HG03045 (cell line): ENCODE data around the gene ARRDC4.

Experiments used
- ATAC-seq: cut with Tn5 transposase; IDR thresholded peaks from one replicate; pipeline ENCODE4 v1.9.1; 2021; ENCODE audit warnings: mild to moderate bottlenecking, moderate library complexity; ENCODE audit not compliant: unreplicated experiment

ARRDC4 gene

GRCh38 chr15:97995881-97996603 is 35.5 kb downstream of the ARRDC4 start:
- no peak for ATAC-seq

- ATAC-seq, result no peak
These were observed 38.0 kb downstream of the ARRDC4 start for GRCh38 chr15:97998307-97999071.

- no peak for ATAC-seq
These were observed 40.0 kb downstream of the ARRDC4 start for GRCh38 chr15:98000249-98001203.

GRCh38 chr15:98001663-98002194 is 41.2 kb downstream of the ARRDC4 start:
- ATAC-seq, result no peak

GRCh38 chr15:98002419-98002818 is 41.9 kb downstream of the ARRDC4 start:
- no peak for ATAC-seq

GRCh38 chr15:98002866-98003265 is 42.4 kb downstream of the ARRDC4 start:
- no peak for ATAC-seq

GRCh38 chr15:98003518-98003917 is 43.0 kb downstream of the ARRDC4 start:
- ATAC-seq, result no peak

GRCh38 chr15:98003996-98004395 is 43.5 kb downstream of the ARRDC4 start:
- ATAC-seq, result no peak

- ATAC-seq, result no peak
These were observed 45.2 kb downstream of the ARRDC4 start for GRCh38 chr15:98005659-98006058.

GRCh38 chr15:98009169-98009568 is 48.7 kb downstream of the ARRDC4 start:
- ATAC-seq, result no peak

GRCh38 chr15:98009971-98010370 is 49.5 kb downstream of the ARRDC4 start:
- no peak for ATAC-seq

GRCh38 chr15:98012354-98012753 is 51.9 kb downstream of the ARRDC4 start:
- no peak for ATAC-seq

- ATAC-seq, result no peak
These were observed 53.1 kb downstream of the ARRDC4 start for GRCh38 chr15:98013631-98014030.

GRCh38 chr15:98017150-98017964 is 56.9 kb downstream of the ARRDC4 start:
- ATAC-seq, result no peak

GRCh38 chr15:98018761-98019351 is 58.4 kb downstream of the ARRDC4 start:
- ATAC-seq, result no peak
